Heart left ventricle (tissue), 16 donors: ENCODE results near the gene LHB. TPM values are rescaled to one million over a fixed set of nuclear protein-coding genes. Genes with fewer than 3 reads are reported as not detected.

Source experiments
- ATAC-seq, 4 donors: fragments of 200-7000 bp; cut with Tn5 transposase; one replicate each; pipeline ENCODE4 v1.9.1; 2020 to 2022; ENCODE audit warnings: moderate library complexity in 4 of 4, mild to moderate bottlenecking in 3 of 4, moderate number of reproducible peaks in 1 of 4
- DNase-seq, 5 donors: peaks; one replicate each; pipeline ENCODE4 v3.0.0-alpha.2; 2020
- H3K27ac ChIP-seq, 12 donors: fragments of 200-600 bp; sonication (generic) in 4 of 12; one replicate each; pipeline versions ENCODE4 v1.5.0 to v1.8.0; 2016 to 2022; ENCODE audit warnings: mild to moderate bottlenecking in 2 of 12
- H3K27me3 ChIP-seq, 9 donors: fragments of 200-600 bp; sonication (generic) in 2 of 9; one replicate each; pipeline versions ENCODE4 v1.5.1 to v1.8.0; 2016 to 2022; ENCODE audit warnings: mild to moderate bottlenecking in 3 of 9
- H3K36me3 ChIP-seq, 9 donors: fragments of 200-600 bp; sonication (generic) in 2 of 9; one replicate each; pipeline versions ENCODE4 v1.5.0 to v1.8.0; 2018 to 2022; ENCODE audit warnings: mild to moderate bottlenecking in 2 of 9
- H3K4me1 ChIP-seq, 12 donors: fragments of 200-600 bp; sonication (generic) in 4 of 12; one replicate each; pipeline versions ENCODE4 v1.5.0 to v1.8.0; 2016 to 2022; ENCODE audit warnings: mild to moderate bottlenecking in 3 of 12
- H3K4me3 ChIP-seq, 12 donors: fragments of 200-600 bp; sonication (generic) in 4 of 12; one replicate each; pipeline versions ENCODE4 v1.5.0 to v1.8.0; 2017 to 2022; ENCODE audit warnings: mild to moderate bottlenecking in 9 of 12, moderate library complexity in 4 of 12
- H3K9me3 ChIP-seq, 12 donors: fragments of 200-600 bp; sonication (generic) in 4 of 12; one replicate each; pipeline versions ENCODE4 v1.5.0 to v1.8.0; 2016 to 2022; ENCODE audit warnings: mild to moderate bottlenecking in 1 of 12
- CTCF ChIP-seq, 12 donors: fragments of 200-600 bp; sonication (generic) in 4 of 12; IDR thresholded peaks; one replicate each; pipeline versions ENCODE4 v1.5.0 to v1.8.0; 2018 to 2022; ENCODE audit warnings: antibody characterized with exemption in 12 of 12, mild to moderate bottlenecking in 5 of 12
- POLR2A ChIP-seq, 2 donors: fragments of 450-650 bp; IDR thresholded peaks; one replicate each; pipeline ENCODE4 v1.6.1; 2017; ENCODE audit warnings: antibody characterized with exemption in 2 of 2, mild to moderate bottlenecking in 2 of 2, moderate library complexity in 2 of 2
- whole genome bisulfite sequencing, 4 donors: extraction: QIAGEN DNeasy Blood & Tissue Kit in 2 of 4; methylation state at CpG; one replicate each; pipeline versions ENCODE4 v1.1.5 to v1.1.7; 2013 to 2018; 5-methylcytosine and 5-hydroxymethylcytosine counted together
- intact Hi-C, 10 donors: fragments of 100-400 bp; cut with DNase I; formaldehyde crosslinking; loops; one replicate each; pipeline versions ENCODE4 v1.11.1 to v1.14.2; 2022
- long read RNA-seq, 3 donors: library from polyadenylated mRNA; unstranded; transcript quantifications; one replicate each; pipeline ENCODE4 v2.0.0, GENCODE V29; 2020 to 2021
- polyA plus RNA-seq, 2 donors: library from polyadenylated mRNA; stranded (reverse); fragments of 200-250 nt; gene quantifications; one replicate each; pipeline ENCODE4 v1.2.3, GENCODE V29; 2013
- total RNA-seq, 9 donors: library from RNA; depleted of rRNA in 2 of 9; stranded (reverse); fragments of >200 nt in 2 of 9; fragmentation: NEBNext Ultra II Directional in 3 of 9; extraction: Animal tissue kit (Norgen Biotek cat#: 25700) in 3 of 9; gene quantifications; one replicate each; pipeline versions ENCODE4 v1.1.0 to v1.2.4, GENCODE V29; 2016 to 2023
- donor health status: ischemic (EF 13 %, LVEDD 7.1; RV severe dilation, severe dysfunction).
- donor health status: healthy with polysubstance abuse.
- donor health status: DM: no; HTN: yes; CAD: no.
- donor health status: DM: no; HTN: no; CAD: no.
- donor health status: ischemic (EF 25% LVEDD 6.9; RV normal size, moderate dysfunction).
- donor health status: ischemic (EF 25% LVEDD 5.7; RV mildly dilated, moderate dysfunction).
- donor health status: healthy.
- donor health status: DM: yes; HTN: yes; CAD: no.
- donor health status: ischemic (EF 35%, LVEDD 5.7; RV mildly dilated, moderate dysfunction).
- donor health status: nonischemic (EF 11% LVEDD 7.7; RV severe dilation, severe dysfunction).
- donor health status: DM: yes; HTN: yes; CAD: no.
- donor health status: PGD.
- donor health status: ischemic (EF 29% LVEDD 5.4; RV normal size, mild dysfunction).
- donor health status: nonischemic (EF 23%, LVEDD 6.1; RV moderate dilation, normal function).

The LHB gene
- total RNA-seq: not detected
- not detected for polyA plus RNA-seq
- long read RNA-seq, donor 1, partial matches to known transcripts: 0 of 1 reads
- long read RNA-seq, donor 1, other reads (novel, unspliced or antisense): 1 of 1 reads
- long read RNA-seq, donor 2: 0 reads
- long read RNA-seq, donor 3: 0 reads

GRCh38 chr19:49017041-49017665 lies at the start of gene LHB:
TSS of gene LHB (minus strand) at chr19:49017091. CDS start at chr19:49017081, 10 bp downstream.
- ATAC-seq (no peak), DNase-seq (no peak)
- intact Hi-C loops: no loop called here
- peaks cover 0 to 25% (median 0%) of the 10 kb centered on the region in 9 donors for H3K27me3 ChIP-seq
- H3K27ac ChIP-seq: peak within 1 kb of the TSS in 1 of 12 donors; percentile 42
- peaks cover 0 to 29% (median 16%) of the 10 kb centered on the region in 12 donors for H3K4me1 ChIP-seq
- TF ChIP-seq POLR2A (IDR thresholded peaks at IDR 0.05) (no peak), CTCF (IDR thresholded peaks at IDR 0.05) (no peak)
- 76 to 83% (median 77%) methylated on average over 10 to 17 of the region's 17 CpGs for WGBS, 4 donors
- peaks cover 0 to 38% (median 17%) of the 10 kb centered on the region in 9 donors for H3K36me3 ChIP-seq
- H3K9me3 ChIP-seq: no peaks in the 10 kb centered on the region
- peak within 1 kb of the TSS; percentile 15 to 63 (median 52) for H3K4me3 ChIP-seq

- peak in 1 of 4 donors; percentile 13 for ATAC-seq
- no peak overlapping the region for H3K27ac ChIP-seq
- intact Hi-C loops: no loop called here
Measured at GRCh38 chr19:49065905-49066512, 49.1 kb upstream of the LHB start.

GRCh38 chr19:49064768-49065611 lies 48.1 kb upstream of the LHB start, which contains the start of gene NTF4:
TSS of gene NTF4 (minus strand) at chr19:49064818. CDS start at chr19:49061997, 2,821 bp downstream.
- H3K4me3 ChIP-seq: peak within 1 kb of the TSS in 10 of 12 donors; percentile 3 to 44 (median 28)
- H3K4me1 ChIP-seq: peaks cover 0 to 13% (median 6%) of the 10 kb centered on the region in 12 donors
- ATAC-seq (peak in 3 of 4 donors; percentile 19 to 48 (median 44)), DNase-seq (no peak)
- H3K9me3 ChIP-seq: no peaks in the 10 kb centered on the region
- intact Hi-C loops: no loop called here
- no peak for TF ChIP-seq POLR2A (IDR thresholded peaks at IDR 0.05)
- H3K36me3 ChIP-seq: no peaks in the 10 kb centered on the region
- WGBS, 4 donors: 4 to 13% (median 5%) methylated on average over 10 to 53 of the region's 53 CpGs
- no peak within 1 kb of the TSS for H3K27ac ChIP-seq
- H3K27me3 ChIP-seq: peaks cover 0 to 72% (median 20%) of the 10 kb centered on the region in 9 donors

More at GRCh38 chr19:49065905-49066512, 49.1 kb upstream of the LHB start:
- H3K36me3 ChIP-seq: no peaks in the 10 kb centered on the region
- DNase-seq: no peak
- peaks cover 0 to 13% (median 6%) of the 10 kb centered on the region in 12 donors for H3K4me1 ChIP-seq
- TF ChIP-seq POLR2A (IDR thresholded peaks at IDR 0.05): no peak
- H3K4me3 ChIP-seq: no peak overlapping the region
- no peaks in the 10 kb centered on the region for H3K9me3 ChIP-seq
- 36 to 48% (median 40%) methylated on average over 13 of the region's 13 CpGs for WGBS, 4 donors
- H3K27me3 ChIP-seq: peaks cover 0 to 79% (median 20%) of the 10 kb centered on the region in 9 donors

- DNase-seq (no peak), ATAC-seq (peak in 1 of 4 donors; percentile 14)
- Histone ChIP-seq H3K27me3 (peaks cover 0 to 65% (median 17%) of the 10 kb centered on the region in 9 donors), H3K9me3 (no peaks in the 10 kb centered on the region), H3K4me1 (peaks cover 0 to 13% (median 6%) of the 10 kb centered on the region in 12 donors), H3K4me3 (no peak overlapping the region), H3K27ac (no peak overlapping the region), H3K36me3 (no peaks in the 10 kb centered on the region)
- TF ChIP-seq CTCF (IDR thresholded peaks at IDR 0.05) (no peak), POLR2A (IDR thresholded peaks at IDR 0.05) (no peak)
- 45 to 68% (median 52%) methylated on average over 9 to 10 of the region's 10 CpGs for WGBS, 4 donors
- intact Hi-C loops: no loop called here
Measured at GRCh38 chr19:49064029-49064629, 47.2 kb upstream of the LHB start.
